Measurements from ENCODE around the gene TMED6. TPM values are rescaled to one million over a fixed set of nuclear protein-coding genes. Genes with fewer than 3 reads are reported as not detected.

TMED6 gene
- total RNA-seq, 1 donor from 2014 or later = not detected

DNA sequence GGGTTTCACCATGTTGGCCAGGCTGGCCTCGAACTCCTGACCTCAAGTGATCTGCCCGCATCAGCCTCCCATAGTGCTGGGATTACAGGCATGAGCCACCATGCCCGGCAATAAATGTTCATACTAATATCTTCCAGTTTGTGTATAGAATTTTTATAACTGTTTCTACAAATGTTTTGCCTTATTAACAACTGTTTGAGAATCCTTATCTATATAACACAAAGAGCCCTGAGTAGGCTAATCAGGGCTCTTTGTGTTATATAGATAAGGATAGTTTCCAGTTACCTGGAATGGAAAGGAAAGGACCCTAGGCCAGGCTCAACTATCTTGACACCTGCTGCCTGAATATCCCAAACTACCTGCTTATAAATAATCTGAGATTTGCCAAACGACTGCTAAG, 17.3 kb upstream of the TMED6 start:
- Histone ChIP-seq H3K4me3 (no peak overlapping the region), H4K20me1 (ENCODE audit: low read depth) (peaks cover 15% of the 10 kb centered on the region), H3K27ac (no peak overlapping the region), H3K27me3 (no peaks in the 10 kb centered on the region), H3F3A (ENCODE audit: low read depth) (no peaks in the 10 kb centered on the region), H3K9me3 (ENCODE audit: low read depth) (no peaks in the 10 kb centered on the region), H3K9ac (no peak overlapping the region), H3K36me3 (peaks cover 16% of the 10 kb centered on the region), H3K79me2 (ENCODE audit: low read depth) (no peaks in the 10 kb centered on the region), H3K4me2 (no peak overlapping the region), H3K4me1 (no peaks in the 10 kb centered on the region), H2AFZ (replicated peaks) (no peak overlapping the region)
- Mint-ChIP-seq H3K4me1 (no peaks in the 10 kb centered on the region), H3K27me3 (ENCODE audit: insufficient read depth, low read depth) (peaks cover 10% of the 10 kb centered on the region), H3K36me3 (peaks cover 38% of the 10 kb centered on the region), H3K4me3 (no peak overlapping the region), H3K9me3 (no peaks in the 10 kb centered on the region), H3K27ac (no peak overlapping the region)
- no peak for DNase-seq (ENCODE audit: low spot score)
- TF ChIP-seq, protein P1, sequence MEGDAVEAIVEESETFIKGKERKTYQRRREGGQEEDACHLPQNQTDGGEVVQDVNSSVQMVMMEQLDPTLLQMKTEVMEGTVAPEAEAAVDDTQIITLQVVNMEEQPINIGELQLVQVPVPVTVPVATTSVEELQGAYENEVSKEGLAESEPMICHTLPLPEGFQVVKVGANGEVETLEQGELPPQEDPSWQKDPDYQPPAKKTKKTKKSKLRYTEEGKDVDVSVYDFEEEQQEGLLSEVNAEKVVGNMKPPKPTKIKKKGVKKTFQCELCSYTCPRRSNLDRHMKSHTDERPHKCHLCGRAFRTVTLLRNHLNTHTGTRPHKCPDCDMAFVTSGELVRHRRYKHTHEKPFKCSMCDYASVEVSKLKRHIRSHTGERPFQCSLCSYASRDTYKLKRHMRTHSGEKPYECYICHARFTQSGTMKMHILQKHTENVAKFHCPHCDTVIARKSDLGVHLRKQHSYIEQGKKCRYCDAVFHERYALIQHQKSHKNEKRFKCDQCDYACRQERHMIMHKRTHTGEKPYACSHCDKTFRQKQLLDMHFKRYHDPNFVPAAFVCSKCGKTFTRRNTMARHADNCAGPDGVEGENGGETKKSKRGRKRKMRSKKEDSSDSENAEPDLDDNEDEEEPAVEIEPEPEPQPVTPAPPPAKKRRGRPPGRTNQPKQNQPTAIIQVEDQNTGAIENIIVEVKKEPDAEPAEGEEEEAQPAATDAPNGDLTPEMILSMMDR (IDR thresholded peaks at IDR 0.05) = no peak
- TF ChIP-seq EZH2 (IDR thresholded peaks at IDR 0.05) (no peak), EZH2phosphoT487 (IDR thresholded peaks at IDR 0.05) (no peak)

DNA sequence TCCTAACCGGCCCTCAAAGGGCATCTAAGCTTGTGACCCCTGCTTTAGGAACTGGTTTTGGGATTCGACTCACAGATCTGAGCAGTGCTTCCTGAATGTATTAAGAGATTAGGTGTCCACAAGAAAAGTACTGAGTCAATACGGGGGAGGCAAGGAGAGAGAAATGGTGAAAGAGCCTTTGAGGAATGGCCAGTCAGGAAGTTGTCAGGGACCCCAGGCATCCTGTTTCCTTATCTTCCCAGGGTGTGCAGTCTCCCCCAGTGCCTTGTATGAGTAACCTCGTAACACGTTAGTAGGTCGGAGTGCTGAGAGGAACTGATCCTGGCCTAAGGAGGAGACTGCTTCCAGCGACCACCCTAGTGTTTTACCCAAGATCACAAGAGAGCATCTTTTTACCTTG, 16.4 kb upstream of the TMED6 start:
- H3K9ac ChIP-seq = no peak overlapping the region
- no peaks in the 10 kb centered on the region for H3K4me1 ChIP-seq
- no peak overlapping the region for H3K4me3 ChIP-seq
- H3K79me2 ChIP-seq (ENCODE audit: low read depth) = no peaks in the 10 kb centered on the region
- Mint-ChIP-seq H3K4me3 (no peak overlapping the region), H3K9me3 (no peaks in the 10 kb centered on the region), H3K27me3 (ENCODE audit: insufficient read depth, low read depth) (peaks cover 12% of the 10 kb centered on the region), H3K4me1 (no peaks in the 10 kb centered on the region), H3K27ac (no peak overlapping the region), H3K36me3 (peaks cover 36% of the 10 kb centered on the region)
- H2AFZ ChIP-seq (replicated peaks) = no peak overlapping the region
- no peak overlapping the region for H3K4me2 ChIP-seq
- no peaks in the 10 kb centered on the region for H3K27me3 ChIP-seq
- no peak overlapping the region for H3K27ac ChIP-seq
- peaks cover 16% of the 10 kb centered on the region for H3K36me3 ChIP-seq
- H3K9me3 ChIP-seq (ENCODE audit: low read depth) = no peaks in the 10 kb centered on the region
- TF ChIP-seq EZH2 (IDR thresholded peaks at IDR 0.05) (no peak), EZH2phosphoT487 (IDR thresholded peaks at IDR 0.05) (no peak)
- TF ChIP-seq, protein P1 (IDR thresholded peaks at IDR 0.05) = no peak
- H3F3A ChIP-seq (ENCODE audit: low read depth) = no peaks in the 10 kb centered on the region
- H4K20me1 ChIP-seq (ENCODE audit: low read depth) = peaks cover 14% of the 10 kb centered on the region
- no peak for DNase-seq (ENCODE audit: low spot score)

DNA sequence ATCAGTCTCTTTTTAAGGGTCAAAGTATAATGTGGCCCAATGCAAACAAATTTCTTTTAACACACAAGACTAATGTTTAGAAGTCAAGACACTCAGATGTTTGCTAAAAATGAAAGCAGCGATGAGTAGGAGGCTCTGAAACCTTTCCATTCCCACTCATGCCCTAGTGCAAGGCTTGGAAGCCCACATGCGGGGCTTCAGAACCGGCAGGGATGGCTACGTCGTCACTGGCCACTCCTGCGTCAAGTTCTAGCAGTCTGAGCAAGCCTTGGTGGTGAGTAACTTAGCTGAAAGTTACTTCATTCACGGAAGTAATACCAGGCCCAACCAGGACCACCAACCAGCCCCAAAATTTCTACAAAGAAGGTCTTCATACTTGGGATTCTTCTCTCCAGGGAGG, 14.8 kb upstream of the TMED6 start:
- Histone ChIP-seq H3K4me2 (no peak overlapping the region), H3K27ac (no peak overlapping the region), H3K36me3 (peaks cover 8% of the 10 kb centered on the region), H4K20me1 (ENCODE audit: low read depth) (peaks cover 6% of the 10 kb centered on the region), H3K4me1 (no peaks in the 10 kb centered on the region), H3K9me3 (ENCODE audit: low read depth) (no peaks in the 10 kb centered on the region), H2AFZ (replicated peaks) (no peak overlapping the region), H3K9ac (no peak overlapping the region), H3K4me3 (no peak overlapping the region), H3F3A (ENCODE audit: low read depth) (no peaks in the 10 kb centered on the region), H3K79me2 (ENCODE audit: low read depth) (no peaks in the 10 kb centered on the region), H3K27me3 (no peaks in the 10 kb centered on the region)
- no peaks in the 10 kb centered on the region for H3K4me1 Mint-ChIP-seq
- H3K9me3 Mint-ChIP-seq = no peaks in the 10 kb centered on the region
- TF ChIP-seq EZH2phosphoT487 (IDR thresholded peaks at IDR 0.05) (no peak), EZH2 (IDR thresholded peaks at IDR 0.05) (no peak)
- TF ChIP-seq, protein P1 (IDR thresholded peaks at IDR 0.05) = no peak
- no peak overlapping the region for H3K4me3 Mint-ChIP-seq
- no peak overlapping the region for H3K27ac Mint-ChIP-seq
- H3K27me3 Mint-ChIP-seq (ENCODE audit: insufficient read depth, low read depth) = peaks cover 12% of the 10 kb centered on the region
- DNase-seq (ENCODE audit: low spot score) = no peak
- peaks cover 35% of the 10 kb centered on the region for H3K36me3 Mint-ChIP-seq
